Breast epithelium (tissue), 3 donors: ENCODE results near the gene PARP16.

Experiments used
- CTCF ChIP-seq, 3 donors: fragments of 450-650 bp; IDR thresholded peaks; one replicate each; pipeline ENCODE4 v1.5.1; 2016 to 2017; ENCODE audit warnings: antibody characterized with exemption in 3 of 3, mild to moderate bottlenecking in 3 of 3, moderate library complexity in 3 of 3
- POLR2A ChIP-seq: fragments of 450-650 bp; IDR thresholded peaks from one replicate; pipeline ENCODE4 v1.6.1; 2016; ENCODE audit warnings: antibody characterized with exemption, mild to moderate bottlenecking, moderate library complexity

GRCh38 chr15:65304381-65305149, 17.9 kb upstream of the PARP16 start, which contains the start of gene RNU5B-1:
- TF ChIP-seq CTCF (IDR thresholded peaks at IDR 0.05) (peak; percentile 92 to 94 (median 94)), POLR2A (peak; percentile 94)
